HG03025 (cell line): ENCODE measurements around the gene FZD7.

Source experiments
- ATAC-seq: cut with Tn5 transposase; IDR thresholded peaks from one replicate; pipeline ENCODE4 v1.9.1; 2021; ENCODE audit warnings: mild to moderate bottlenecking, moderate library complexity; ENCODE audit not compliant: unreplicated experiment, low FRiP score

FZD7 gene

DNA sequence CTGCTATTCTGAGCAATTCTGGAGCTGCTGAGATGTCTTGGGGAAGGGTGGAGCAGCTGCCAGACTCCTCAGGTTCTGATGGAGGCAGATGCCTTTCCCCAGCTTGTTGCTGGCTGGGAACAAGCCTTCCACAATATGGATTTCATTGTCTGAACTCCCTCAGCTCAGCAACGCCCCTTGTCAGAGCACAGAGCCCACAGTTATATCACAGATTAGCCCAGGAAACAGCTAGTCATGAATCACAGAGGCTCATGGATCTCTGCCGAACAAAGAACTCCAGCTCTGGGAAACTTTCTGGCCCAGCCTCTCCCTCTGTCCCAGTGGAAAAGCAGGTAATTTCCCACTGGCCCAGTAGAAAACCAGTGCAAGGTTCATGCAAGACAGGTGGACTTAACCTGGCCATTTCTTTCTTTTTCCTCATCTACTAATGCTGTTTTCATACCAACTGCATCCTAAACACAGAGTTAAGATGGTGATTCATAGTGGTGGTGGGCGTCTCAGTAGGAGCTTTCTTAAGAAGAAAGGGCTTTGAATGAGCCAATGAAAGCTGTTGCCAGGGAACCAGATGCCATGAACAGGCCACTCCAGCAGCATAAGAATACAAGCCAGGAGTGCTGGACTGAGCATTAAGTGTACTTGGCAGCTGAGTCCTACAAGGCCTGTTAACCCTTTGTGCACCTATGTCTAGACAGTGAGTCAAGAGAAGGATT is 30.7 kb downstream of the FZD7 start:
- no peak for ATAC-seq

DNA sequence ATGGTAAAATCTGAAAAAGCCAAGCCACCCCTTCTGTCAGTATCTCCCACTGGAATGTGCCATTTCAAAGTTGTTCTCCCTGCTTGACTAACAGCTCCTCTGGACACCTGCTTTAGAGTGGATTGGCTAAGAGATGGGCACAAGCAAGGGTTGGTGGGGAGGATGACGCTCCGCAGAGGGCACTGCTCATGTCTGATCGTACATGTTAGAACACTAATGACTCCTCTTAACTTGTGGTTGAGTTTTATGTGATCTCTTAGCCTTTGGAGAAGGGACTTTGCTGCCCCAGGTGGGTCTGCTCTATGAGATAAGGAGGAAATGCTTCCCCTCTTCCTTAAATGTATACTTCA is 31.2 kb downstream of the FZD7 start:
- ATAC-seq: no peak

DNA sequence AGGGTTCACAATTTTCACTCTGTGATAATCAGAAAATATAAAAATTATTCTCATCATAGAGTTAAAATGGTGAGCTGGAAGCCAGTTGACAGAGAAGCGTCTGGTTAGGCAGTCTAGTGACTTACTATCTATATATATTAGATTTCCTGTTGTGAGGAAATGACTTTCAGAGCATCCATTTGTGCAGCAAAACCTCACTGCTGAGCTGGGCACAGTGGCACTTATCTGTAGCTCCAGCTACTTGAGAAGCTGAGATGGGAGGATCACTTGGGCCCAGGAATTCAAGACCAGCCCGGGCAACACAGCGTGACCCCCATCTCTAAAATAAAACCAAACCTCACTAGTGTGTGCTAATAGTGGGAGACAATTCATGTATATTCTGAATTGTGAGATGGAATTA is 32.2 kb downstream of the FZD7 start:
- no peak for ATAC-seq

DNA sequence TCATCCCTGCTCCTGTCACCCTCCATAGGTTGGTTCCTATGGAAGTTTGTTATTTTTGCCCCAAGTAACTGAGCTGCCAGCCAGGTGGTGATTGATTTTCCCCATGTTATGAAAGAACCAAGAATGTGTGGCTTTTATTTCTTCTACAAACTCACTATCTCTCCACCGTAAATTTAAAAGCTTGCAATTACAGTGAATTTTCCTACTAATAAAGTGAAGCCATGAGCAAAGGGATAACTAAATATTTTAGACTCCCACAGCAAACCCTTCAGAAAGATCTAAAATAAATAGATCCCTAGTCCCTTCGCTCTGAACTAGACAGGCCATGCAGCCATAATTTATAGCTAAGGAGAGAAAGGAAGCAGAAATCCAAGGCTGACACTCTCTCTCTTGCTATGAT is 33.2 kb downstream of the FZD7 start:
- no peak for ATAC-seq

DNA sequence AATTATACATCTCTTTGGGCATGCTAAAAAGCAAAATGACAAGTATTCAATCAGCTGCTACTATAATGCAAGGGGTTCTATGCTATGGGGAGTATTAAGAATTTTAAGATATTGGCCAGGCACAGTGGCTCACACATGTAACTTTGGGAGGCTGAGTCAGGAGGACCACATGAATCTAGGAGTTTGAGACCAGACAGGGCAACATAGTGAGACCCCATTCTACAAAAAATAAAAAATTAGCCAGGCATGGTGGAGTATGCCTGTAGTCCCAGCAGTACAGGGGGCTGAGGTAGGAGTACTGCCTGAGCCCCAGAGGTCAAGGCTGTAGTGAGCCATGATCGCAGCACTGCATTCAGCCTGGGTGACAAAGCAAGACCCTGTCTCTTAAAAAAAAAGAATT is 33.9 kb downstream of the FZD7 start:
- ATAC-seq: no peak

DNA sequence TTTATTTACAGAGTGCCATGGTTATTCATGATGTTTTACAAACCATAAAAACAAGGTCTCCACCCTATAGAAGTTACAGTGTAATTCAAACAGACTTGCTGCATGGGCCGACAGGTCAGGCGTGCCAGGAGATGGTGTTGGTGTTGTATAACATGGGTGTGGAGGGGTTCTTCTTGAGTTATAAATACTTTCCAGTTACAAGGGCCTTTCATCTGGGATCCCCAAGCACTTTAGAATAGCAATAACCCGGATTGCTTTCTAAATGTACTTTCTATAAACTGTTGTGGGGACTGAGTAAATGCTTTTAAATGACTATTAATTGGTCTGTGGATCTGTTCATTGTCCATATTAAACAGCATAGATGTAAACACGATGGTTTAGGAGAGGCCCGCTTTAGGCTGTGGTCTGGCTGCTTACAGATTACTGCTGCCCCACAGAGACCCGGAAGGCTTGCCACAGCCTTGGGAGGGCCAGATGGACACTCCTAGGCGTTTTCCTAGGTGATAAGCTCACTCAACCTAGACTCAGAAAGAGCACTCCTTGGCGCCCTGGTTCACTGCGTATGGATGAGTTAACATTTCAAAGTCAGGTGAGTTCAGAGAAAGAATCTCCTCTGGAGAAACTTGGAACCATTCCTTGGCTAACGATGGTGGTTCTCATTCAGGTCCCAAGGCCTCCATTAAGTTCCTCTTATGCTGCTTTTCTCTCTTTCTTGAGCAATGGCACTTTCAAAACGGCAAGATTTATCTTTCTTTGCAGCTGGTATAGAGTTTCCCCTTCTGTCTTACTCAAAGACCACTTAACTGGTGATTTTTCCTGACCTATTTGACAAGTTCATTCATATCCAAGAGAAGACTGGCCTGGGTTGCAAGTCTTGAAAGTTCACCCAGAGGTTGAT is 35.8 kb downstream of the FZD7 start:
- ATAC-seq: no peak

DNA sequence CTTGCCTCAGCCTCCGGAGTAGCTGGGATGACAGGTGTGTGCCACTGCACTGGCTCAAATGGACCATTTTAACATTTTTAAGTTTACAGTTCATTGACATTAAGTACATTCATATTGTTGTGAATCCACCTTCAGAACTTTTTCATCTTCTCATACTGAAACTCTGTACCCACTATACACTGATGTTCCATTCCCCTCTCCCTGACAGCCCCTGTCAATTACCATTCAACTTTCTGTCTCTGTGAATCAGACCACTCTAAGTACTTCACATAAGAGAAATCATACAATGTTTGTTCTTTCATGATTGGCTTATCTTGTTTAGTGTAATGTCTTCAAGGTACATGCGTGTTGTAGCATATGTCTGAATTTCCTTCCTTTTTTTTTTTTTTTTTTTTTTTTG is 37.5 kb downstream of the FZD7 start:
- ATAC-seq: no peak

DNA sequence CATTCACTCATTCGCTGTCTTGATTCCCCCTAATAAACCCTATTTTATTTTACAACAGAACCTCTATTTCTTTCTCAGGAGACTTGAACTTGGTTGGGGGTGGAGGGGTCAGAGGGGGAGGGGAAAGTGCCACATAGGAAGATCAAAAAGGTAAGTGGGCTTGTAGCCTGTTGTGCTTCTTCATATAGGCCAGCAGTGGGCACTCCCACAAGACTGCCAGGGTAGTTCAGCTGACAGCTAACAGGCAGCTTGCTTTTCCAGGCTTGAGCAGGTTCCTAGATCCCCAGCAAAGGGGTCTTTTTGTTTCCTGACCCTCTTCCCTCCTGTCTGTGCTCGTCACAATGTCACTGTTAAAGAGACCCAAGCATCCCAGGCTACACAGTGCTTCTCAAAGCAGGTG is 38.6 kb downstream of the FZD7 start:
- no peak for ATAC-seq

DNA sequence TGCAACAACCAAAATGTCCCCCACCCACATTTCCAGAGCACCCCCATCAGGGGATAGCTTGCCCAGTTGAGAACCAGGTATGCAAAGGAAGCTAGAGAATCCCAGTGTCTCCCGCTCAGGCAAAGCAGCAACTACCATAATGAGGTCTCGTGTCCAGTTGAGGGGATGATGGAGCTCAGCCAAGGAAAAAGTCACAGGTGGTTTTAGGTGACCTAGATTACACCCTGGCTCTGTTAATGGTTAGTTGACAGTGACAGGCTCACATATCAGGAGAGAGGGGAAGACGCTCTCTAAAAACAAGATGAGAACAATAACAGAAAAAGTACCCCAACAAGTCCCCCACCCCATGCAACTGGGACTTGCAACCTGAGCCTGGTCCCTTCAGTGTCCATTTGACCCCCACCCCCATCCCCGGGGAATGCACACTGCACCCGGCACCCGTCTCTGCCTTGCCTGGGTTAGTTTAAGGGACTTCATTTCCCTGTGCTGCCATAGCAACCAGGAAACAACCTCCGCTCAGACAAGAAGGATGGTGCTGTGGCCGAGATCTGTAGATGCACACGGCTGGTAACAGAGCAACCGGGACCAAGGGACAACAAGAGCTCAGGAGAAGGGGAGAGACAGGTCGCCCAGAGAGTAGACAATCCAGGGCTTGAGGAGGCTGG is 39.2 kb downstream of the FZD7 start, which contains the start of gene KIAA2012:
Gene KIAA2012 (plus strand): TSS at position 519 of the 665 bp plus-strand sequence. CDS start 373 bp downstream, outside the sequence.
- no peak for ATAC-seq

DNA sequence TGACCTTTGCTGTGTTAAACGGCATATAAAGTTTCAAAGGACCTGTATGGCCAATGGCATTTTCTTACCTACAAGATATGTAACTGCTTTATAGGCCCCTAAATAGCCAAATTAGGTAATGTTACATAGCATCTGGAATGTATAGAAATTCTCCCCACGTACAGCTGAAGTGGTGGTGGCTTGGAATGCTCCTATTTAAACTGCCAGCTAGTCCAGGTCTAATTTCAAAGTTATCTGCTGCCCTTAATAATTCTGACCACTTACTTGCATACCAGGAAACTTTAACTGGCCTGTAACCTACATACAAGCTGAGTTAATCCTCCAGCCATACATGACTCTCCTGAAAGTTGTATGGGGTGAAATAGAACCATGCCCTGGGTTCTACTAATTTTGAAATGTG is 40.7 kb downstream of the FZD7 start:
- ATAC-seq: no peak

DNA sequence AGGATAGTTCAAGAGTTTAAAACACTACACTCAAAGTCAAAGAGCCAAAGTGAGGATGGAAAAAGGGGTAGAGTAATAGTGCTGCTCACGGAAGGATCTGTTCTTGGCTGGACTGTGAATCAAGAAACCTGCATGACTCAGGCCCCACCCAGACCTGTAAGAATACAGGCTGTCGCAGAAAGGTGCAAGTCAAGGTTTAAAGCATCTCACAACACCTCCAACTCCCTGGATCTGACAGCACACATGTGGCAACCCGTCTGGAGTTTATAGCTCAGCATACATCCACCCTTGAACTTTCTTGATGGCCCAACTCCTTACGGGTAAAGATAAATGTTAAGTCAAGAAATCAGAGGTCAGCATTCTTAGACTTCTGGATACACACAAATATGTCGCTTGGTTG is 45.7 kb downstream of the FZD7 start:
- ATAC-seq: no peak

DNA sequence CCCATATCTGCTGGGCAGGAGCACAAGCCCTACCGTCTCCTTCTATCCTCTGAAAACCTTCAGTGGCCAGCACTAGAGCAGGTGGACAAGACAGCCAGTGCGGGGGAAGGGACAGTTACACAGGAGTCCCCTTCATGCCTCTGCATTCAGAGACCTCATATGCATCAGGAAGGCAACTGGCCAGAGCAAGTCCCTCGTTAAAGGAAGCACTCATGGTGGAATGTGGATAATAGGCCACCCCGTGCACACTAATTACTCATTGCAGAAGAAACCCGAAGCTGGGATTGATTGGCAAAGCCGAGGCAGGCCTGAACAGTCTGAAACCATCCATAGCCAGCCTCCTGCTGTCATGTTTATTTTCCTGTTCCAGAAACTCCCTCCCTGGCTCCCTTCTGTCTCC is 50.6 kb downstream of the FZD7 start:
- ATAC-seq: no peak
